HUES48 (cell line): ENCODE measurements around the gene NXPE4.
"Not testable (repeated sequence)": the region's sequence is repeated elsewhere in the genome, so short reads cannot be mapped to it uniquely, and the experiment has no call there.

Source experiments
- H3K27ac ChIP-seq: one replicate; pipeline ENCODE4 v1.7.0; 2013; ENCODE audit warnings: low read depth, low read length, inconsistent platforms
- H3K27me3 ChIP-seq: 2 replicates; pipeline ENCODE4 v1.6.1; 2013; ENCODE audit warnings: mild to moderate bottlenecking, low read length; ENCODE audit not compliant: control insufficient read depth, insufficient read depth
- H3K36me3 ChIP-seq: 2 replicates; pipeline ENCODE4 v1.6.1; 2013; ENCODE audit warnings: low read length; ENCODE audit not compliant: control insufficient read depth, insufficient read depth
- H3K4me1 ChIP-seq: 2 replicates; pipeline ENCODE4 v1.6.1; 2013; ENCODE audit warnings: mild to moderate bottlenecking, low read length; ENCODE audit not compliant: control insufficient read depth, insufficient read depth
- H3K4me3 ChIP-seq: 2 replicates; pipeline ENCODE4 v1.5.1; 2013; ENCODE audit warnings: mild to moderate bottlenecking, low read depth, low read length
- H3K9ac ChIP-seq: 2 replicates; pipeline ENCODE4 v1.6.1; 2013; ENCODE audit warnings: mild to moderate bottlenecking, low read depth, low read length, moderate library complexity
- H3K9me3 ChIP-seq: 2 replicates; pipeline ENCODE4 v1.6.1; 2013; ENCODE audit warnings: low read length; ENCODE audit not compliant: control insufficient read depth, insufficient read depth

Gene NXPE4

GRCh38 chr11:114595571-114595970, at the start of gene NXPE4:
Gene NXPE4 (minus strand): TSS chr11:114595786. CDS start chr11:114594759, 1,027 bp downstream.
- H3K27me3 ChIP-seq, result no peaks in the 10 kb centered on the region
- no peaks in the 10 kb centered on the region for H3K36me3 ChIP-seq
- no peak within 1 kb of the TSS for H3K9ac ChIP-seq
- H3K27ac ChIP-seq, result no peak within 1 kb of the TSS
- no peaks in the 10 kb centered on the region for H3K4me1 ChIP-seq
- H3K9me3 ChIP-seq, result no peaks in the 10 kb centered on the region
- no peak within 1 kb of the TSS for H3K4me3 ChIP-seq

- H3K27ac ChIP-seq, H3K4me1 ChIP-seq, H3K9ac ChIP-seq, H3K4me3 ChIP-seq, H3K27me3 ChIP-seq, H3K36me3 ChIP-seq, H3K9me3 ChIP-seq: not testable (repeated sequence)
These were observed 43.9 kb upstream of the NXPE4 start for GRCh38 chr11:114639440-114639839.

GRCh38 chr11:114631445-114631965, 35.9 kb upstream of the NXPE4 start:
- H3K27ac ChIP-seq, H3K4me3 ChIP-seq, H3K36me3 ChIP-seq, H3K27me3 ChIP-seq, H3K9me3 ChIP-seq, H3K9ac ChIP-seq, H3K4me1 ChIP-seq: not testable (repeated sequence)

- no peak overlapping the region for H3K4me3 ChIP-seq
- H3K27me3 ChIP-seq, result no peaks in the 10 kb centered on the region
- no peak overlapping the region for H3K9ac ChIP-seq
- H3K36me3 ChIP-seq, result no peaks in the 10 kb centered on the region
- H3K4me1 ChIP-seq, result no peaks in the 10 kb centered on the region
- H3K27ac ChIP-seq, result no peak overlapping the region
- peaks cover 54% of the 10 kb centered on the region for H3K9me3 ChIP-seq
These were observed 29.7 kb upstream of the NXPE4 start for GRCh38 chr11:114625294-114625693.

- Histone ChIP-seq H3K27ac (no peak overlapping the region), H3K9ac (no peak overlapping the region), H3K27me3 (no peaks in the 10 kb centered on the region), H3K36me3 (no peaks in the 10 kb centered on the region), H3K4me1 (no peaks in the 10 kb centered on the region), H3K4me3 (no peak overlapping the region; the same call in 1 of the 2 replicates), H3K9me3 (peaks cover 61% of the 10 kb centered on the region)
These were observed 29.0 kb upstream of the NXPE4 start for GRCh38 chr11:114624455-114625207.

- Histone ChIP-seq H3K9me3 (peaks cover 70% of the 10 kb centered on the region), H3K4me3 (peak overlapping the region; percentile 19; the same call in 1 of the 2 replicates), H3K36me3 (no peaks in the 10 kb centered on the region), H3K4me1 (no peaks in the 10 kb centered on the region), H3K9ac (no peak overlapping the region), H3K27me3 (no peaks in the 10 kb centered on the region), H3K27ac (no peak overlapping the region)
These were observed 28.1 kb upstream of the NXPE4 start for GRCh38 chr11:114623720-114624119.

- Histone ChIP-seq H3K9ac (no peak overlapping the region), H3K27ac (no peak overlapping the region), H3K4me3 (no peak overlapping the region; the same call in 1 of the 2 replicates), H3K36me3 (no peaks in the 10 kb centered on the region), H3K9me3 (peaks cover 79% of the 10 kb centered on the region), H3K27me3 (no peaks in the 10 kb centered on the region), H3K4me1 (no peaks in the 10 kb centered on the region)
These were observed 27.3 kb upstream of the NXPE4 start for GRCh38 chr11:114622858-114623257.

GRCh38 chr11:114621950-114622809, 26.6 kb upstream of the NXPE4 start:
- Histone ChIP-seq H3K27me3 (no peaks in the 10 kb centered on the region), H3K9ac (no peak overlapping the region), H3K27ac (no peak overlapping the region), H3K9me3 (peaks cover 85% of the 10 kb centered on the region), H3K4me1 (no peaks in the 10 kb centered on the region), H3K4me3 (no peak overlapping the region; the same call in 1 of the 2 replicates), H3K36me3 (no peaks in the 10 kb centered on the region)

- H3K27ac ChIP-seq, result no peak overlapping the region
- peaks cover 96% of the 10 kb centered on the region for H3K9me3 ChIP-seq
- no peaks in the 10 kb centered on the region for H3K4me1 ChIP-seq
- no peaks in the 10 kb centered on the region for H3K27me3 ChIP-seq
- no peak overlapping the region for H3K9ac ChIP-seq
- no peaks in the 10 kb centered on the region for H3K36me3 ChIP-seq
- no peak overlapping the region for H3K4me3 ChIP-seq
These were observed 25.5 kb upstream of the NXPE4 start for GRCh38 chr11:114621072-114621471.

- Histone ChIP-seq H3K27ac (no peak overlapping the region), H3K4me1 (no peaks in the 10 kb centered on the region), H3K9ac (no peak overlapping the region), H3K36me3 (no peaks in the 10 kb centered on the region), H3K9me3 (peaks cover 99% of the 10 kb centered on the region), H3K4me3 (no peak overlapping the region; the same call in 1 of the 2 replicates), H3K27me3 (no peaks in the 10 kb centered on the region)
These were observed 24.1 kb upstream of the NXPE4 start for GRCh38 chr11:114619659-114620173.
